OCI-LY7 (cell line): ENCODE measurements around the gene ICE2. TPM values are rescaled to one million over a fixed set of nuclear protein-coding genes. Genes with fewer than 3 reads are reported as not detected.
A peak's percentile ranks its signal among the peaks of the same experiment; 100 is the strongest.

Source experiments
- BruUV-seq: library from RNA; stranded (reverse); fragments of 400-500 nt; replicated peaks from 2 replicates; lab custom pipeline; 2021; lab: Mats Ljungman, UMichigan
- CTCF ChIA-PET: fragments of 300-600 bp; sonication (Branson Sonifier 250); formaldehyde crosslinking; loops from one replicate; lab custom pipeline; 2022; ENCODE audit warnings: antibody characterized with exemption; ENCODE audit not compliant: unreplicated experiment; lab: Charles Lee
- POLR2A ChIA-PET: fragments of 300-600 bp; sonication (Branson Sonifier 250); formaldehyde crosslinking; loops from one replicate; lab custom pipeline; 2022; ENCODE audit warnings: antibody characterized with exemption; lab: Charles Lee
- DNase-seq: peaks from one replicate; pipeline ENCODE4 v3.0.0-alpha.2; 2015; ENCODE audit warnings: low spot score
- H2AFZ ChIP-seq: fragments of 200-600 bp; sonication (generic), shearing (Covaris generic); 2 replicates; pipeline ENCODE4 v1.6.1; 2014; ENCODE audit warnings: mild to moderate bottlenecking, antibody characterized with exemption, low read length, moderate library complexity
- H3K27ac ChIP-seq: fragments of 200-600 bp; sonication (generic); 2 replicates; pipeline ENCODE4 v1.5.1; 2014; ENCODE audit warnings: mixed run types, low read depth, mild to moderate bottlenecking, moderate library complexity, low read length, inconsistent platforms; ENCODE audit not compliant: poor library complexity, severe bottlenecking
- H3K36me3 ChIP-seq: fragments of 200-600 bp; sonication (generic); 2 replicates; pipeline ENCODE4 v1.6.1; 2014; ENCODE audit warnings: mild to moderate bottlenecking, antibody characterized with exemption, low read length, moderate library complexity, mixed read lengths; ENCODE audit not compliant: insufficient read depth
- H3K4me1 ChIP-seq: fragments of 200-600 bp; sonication (generic); 2 replicates; pipeline ENCODE4 v1.5.1; 2014; ENCODE audit warnings: mild to moderate bottlenecking, low read length; ENCODE audit not compliant: insufficient read depth, poor library complexity, severe bottlenecking
- H3K4me2 ChIP-seq: fragments of 200-600 bp; sonication (generic); 2 replicates; pipeline ENCODE4 v1.6.1; 2014; ENCODE audit warnings: mild to moderate bottlenecking, low read length
- H3K4me3 ChIP-seq: fragments of 200-600 bp; sonication (generic); 2 replicates; pipeline ENCODE4 v1.5.1; 2014; ENCODE audit warnings: mild to moderate bottlenecking, low read depth, low read length; ENCODE audit not compliant: poor library complexity, severe bottlenecking
- H3K79me2 ChIP-seq: fragments of 200-600 bp; sonication (generic); 2 replicates; pipeline ENCODE4 v1.6.1; 2016; ENCODE audit warnings: low read depth, mild to moderate bottlenecking, low read length, moderate library complexity, mixed read lengths; ENCODE audit not compliant: insufficient read depth
- H3K9me2 ChIP-seq: fragments of 200-600 bp; sonication (generic); 2 replicates; pipeline ENCODE4 v1.6.1; 2016; ENCODE audit warnings: mild to moderate bottlenecking, low read length, mixed read lengths; ENCODE audit not compliant: insufficient read depth
- H3K9me3 ChIP-seq: fragments of 200-600 bp; sonication (generic); 2 replicates; pipeline ENCODE4 v1.6.1; 2014; ENCODE audit warnings: mild to moderate bottlenecking, mixed run types, low read length, mixed read lengths
- H4K20me1 ChIP-seq: fragments of 200-600 bp; sonication (generic); 2 replicates; pipeline ENCODE4 v1.6.1; 2014; ENCODE audit warnings: mild to moderate bottlenecking, antibody characterized with exemption, low read length, moderate library complexity, mixed read lengths; ENCODE audit not compliant: insufficient read depth
- CTCF ChIP-seq: fragments of 200-600 bp; sonication (generic); conservative IDR thresholded peaks from 2 replicates; pipeline ENCODE4 v1.5.1; 2014; ENCODE audit warnings: mild to moderate bottlenecking, antibody characterized with exemption, low read length, moderate library complexity, mixed read lengths
- EZH2phosphoT487 ChIP-seq: fragments of 200-600 bp; sonication (generic); IDR thresholded peaks from 2 replicates; pipeline ENCODE4 v1.6.1; 2018; ENCODE audit warnings: low read depth, borderline replicate concordance, mild to moderate bottlenecking, mixed run types, antibody characterized with exemption, low read length, moderate library complexity, mixed read lengths
- intact Hi-C: fragments of 100-400 bp; cut with micrococcal nuclease; formaldehyde crosslinking; loops from one replicate; pipeline ENCODE4 v1.10.0; 2022; ENCODE audit not compliant: unreplicated experiment
- total RNA-seq, 2 experiments: library from RNA; depleted of rRNA in 1 of 2; stranded (reverse); fragments of >200 nt in 1 of 2; shearing (Covaris generic) in 1 of 2; gene quantifications; 2 replicates each; pipeline ENCODE4 v1.2.3, GENCODE V29; 2014 to 2022

The ICE2 gene
- total RNA-seq, 2 experiments from 2014 or later: 37.1 to 78.1 TPM

- BruUV-seq: no TSS peak
- no peak for DNase-seq
- Histone ChIP-seq H4K20me1 (no peaks in the 10 kb centered on the region), H3K4me2 (peak overlapping the region; percentile 46), H3K9me2 (no peaks in the 10 kb centered on the region), H3K36me3 (no peaks in the 10 kb centered on the region), H3K79me2 (no peaks in the 10 kb centered on the region), H3K4me3 (peak overlapping the region; percentile 65), H3K9me3 (no peaks in the 10 kb centered on the region), H2AFZ (peak overlapping the region; percentile 24; the same call in 1 of the 2 replicates), H3K4me1 (no peaks in the 10 kb centered on the region), H3K27ac (no peak overlapping the region)
- ChIA-PET CTCF (no interaction called here), POLR2A (no interaction called here)
- intact Hi-C loops: no loop called here
- TF ChIP-seq EZH2phosphoT487 (no peak), CTCF (no peak)
These were observed 82.4 kb downstream of the ICE2 start for GRCh38 chr15:60396560-60396957.

- Histone ChIP-seq H3K9me2 (no peaks in the 10 kb centered on the region), H3K4me3 (no peak overlapping the region), H3K27ac (no peak overlapping the region), H2AFZ (no peak overlapping the region), H3K4me2 (no peak overlapping the region; the same call in 1 of the 2 replicates), H3K79me2 (no peaks in the 10 kb centered on the region), H4K20me1 (no peaks in the 10 kb centered on the region), H3K4me1 (no peaks in the 10 kb centered on the region), H3K9me3 (no peaks in the 10 kb centered on the region), H3K36me3 (no peaks in the 10 kb centered on the region)
- no TSS peak for BruUV-seq
- TF ChIP-seq EZH2phosphoT487 (no peak), CTCF (no peak)
- no peak for DNase-seq
- intact Hi-C loops: no loop called here
- CTCF ChIA-PET: no interaction called here
- POLR2A ChIA-PET: no interaction called here
These were observed 82.8 kb downstream of the ICE2 start for GRCh38 chr15:60396100-60396499.

GRCh38 chr15:60395276-60396011, 83.5 kb downstream of the ICE2 start:
- DNase-seq: no peak
- TF ChIP-seq EZH2phosphoT487 (no peak), CTCF (no peak)
- BruUV-seq: no TSS peak
- no peaks in the 10 kb centered on the region for H3K36me3 ChIP-seq
- intact Hi-C loops: no loop called here
- H3K4me3 ChIP-seq: no peak overlapping the region
- no peaks in the 10 kb centered on the region for H4K20me1 ChIP-seq
- ChIA-PET CTCF (no interaction called here), POLR2A (no interaction called here)
- no peaks in the 10 kb centered on the region for H3K9me2 ChIP-seq
- no peak overlapping the region for H3K27ac ChIP-seq
- no peaks in the 10 kb centered on the region for H3K9me3 ChIP-seq
- no peaks in the 10 kb centered on the region for H3K4me1 ChIP-seq
- H3K79me2 ChIP-seq: no peaks in the 10 kb centered on the region
- H2AFZ ChIP-seq: no peak overlapping the region
- H3K4me2 ChIP-seq: no peak overlapping the region
